Kidney capillary endothelial cell (primary cell): Measurements from ENCODE around the gene SGF29.

Experiments
- DNase-seq: peaks from one replicate; pipeline ENCODE4 v3.0.0-alpha.2; 2018; ENCODE audit warnings: low spot score

The SGF29 gene

GRCh38 chr16:28553776-28554633, at the start of gene SGF29:
TSS of gene SGF29 (plus strand) at chr16:28553920. CDS start at chr16:28581070, 27,150 bp downstream.
- peak; percentile 82 for DNase-seq

- no peak for DNase-seq
Observed at GRCh38 chr16:28504707-28505404, 48.9 kb upstream of the SGF29 start.

GRCh38 chr16:28505489-28506137, 48.1 kb upstream of the SGF29 start:
- DNase-seq: no peak

DNA sequence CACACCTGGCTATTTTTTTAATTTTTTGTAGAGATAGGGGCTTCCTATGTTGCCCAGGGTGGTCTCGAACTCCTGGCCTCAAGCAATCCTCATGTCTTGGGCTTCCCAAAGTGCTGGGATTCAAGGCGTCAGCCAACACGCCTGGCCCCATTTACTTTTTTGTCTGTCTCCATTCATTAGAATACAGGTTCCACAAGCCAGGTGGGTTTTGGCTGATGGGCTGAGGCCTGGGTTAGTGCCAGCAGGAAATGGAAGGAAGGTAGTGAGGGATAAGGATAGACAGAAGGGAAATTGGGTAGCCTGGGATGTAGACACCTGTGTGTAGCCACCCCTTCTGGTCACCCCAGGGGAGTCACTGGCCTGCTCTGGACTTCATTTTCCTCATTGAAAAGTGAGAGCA, 42.7 kb upstream of the SGF29 start:
- no peak for DNase-seq

GRCh38 chr16:28511801-28512789, 41.6 kb upstream of the SGF29 start:
- DNase-seq: no peak

GRCh38 chr16:28513484-28514181, 40.1 kb upstream of the SGF29 start:
- no peak for DNase-seq

GRCh38 chr16:28514246-28514645, 39.5 kb upstream of the SGF29 start:
- no peak for DNase-seq

- no peak for DNase-seq
Observed at GRCh38 chr16:28520672-28521071, 33.0 kb upstream of the SGF29 start.

- no peak for DNase-seq
Observed at GRCh38 chr16:28521436-28521835, 32.3 kb upstream of the SGF29 start.

DNA sequence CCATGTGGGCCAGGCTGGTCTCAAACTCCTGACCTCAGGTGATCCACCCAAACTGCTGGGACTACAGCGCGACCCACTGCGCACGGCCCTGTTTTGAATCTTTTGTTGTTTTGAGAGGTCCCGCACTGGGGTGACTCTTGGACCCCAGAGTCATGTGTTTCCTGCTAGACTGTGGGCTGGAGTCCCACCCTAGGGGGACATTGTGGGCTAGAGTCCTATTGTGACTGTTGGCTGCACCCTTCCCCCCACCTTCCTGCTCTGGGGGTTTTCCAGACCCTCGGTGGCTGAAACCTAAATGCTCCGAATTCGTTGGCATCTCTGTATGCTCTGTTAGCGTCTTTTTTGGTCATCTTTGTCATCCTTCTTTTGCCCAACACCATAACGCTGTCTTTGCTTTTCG, 30.9 kb upstream of the SGF29 start:
- no peak for DNase-seq

DNA sequence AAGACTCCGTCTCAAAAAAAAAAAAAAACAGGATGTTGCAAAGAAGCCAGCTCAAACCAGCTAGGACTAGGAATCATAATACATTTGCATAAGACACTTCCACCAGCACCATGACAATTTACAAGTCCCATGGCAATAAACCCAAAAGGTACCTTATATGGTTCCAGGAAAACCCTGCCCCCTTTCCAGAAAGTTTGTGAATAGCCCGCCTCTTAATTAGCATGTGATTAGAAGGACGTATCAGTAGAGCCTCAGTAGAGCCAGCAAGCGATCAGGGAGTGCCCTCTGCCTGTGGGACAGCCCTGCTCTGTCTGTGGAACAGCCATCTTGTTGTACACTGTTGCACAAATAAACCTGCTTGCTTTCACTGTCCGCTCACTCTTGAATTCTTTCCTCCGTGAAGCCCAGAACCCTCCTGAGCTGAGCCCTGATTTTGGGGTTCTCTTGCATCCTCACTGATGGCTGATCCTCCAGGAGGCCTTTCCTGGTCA, 29.0 kb upstream of the SGF29 start:
- no peak for DNase-seq

DNA sequence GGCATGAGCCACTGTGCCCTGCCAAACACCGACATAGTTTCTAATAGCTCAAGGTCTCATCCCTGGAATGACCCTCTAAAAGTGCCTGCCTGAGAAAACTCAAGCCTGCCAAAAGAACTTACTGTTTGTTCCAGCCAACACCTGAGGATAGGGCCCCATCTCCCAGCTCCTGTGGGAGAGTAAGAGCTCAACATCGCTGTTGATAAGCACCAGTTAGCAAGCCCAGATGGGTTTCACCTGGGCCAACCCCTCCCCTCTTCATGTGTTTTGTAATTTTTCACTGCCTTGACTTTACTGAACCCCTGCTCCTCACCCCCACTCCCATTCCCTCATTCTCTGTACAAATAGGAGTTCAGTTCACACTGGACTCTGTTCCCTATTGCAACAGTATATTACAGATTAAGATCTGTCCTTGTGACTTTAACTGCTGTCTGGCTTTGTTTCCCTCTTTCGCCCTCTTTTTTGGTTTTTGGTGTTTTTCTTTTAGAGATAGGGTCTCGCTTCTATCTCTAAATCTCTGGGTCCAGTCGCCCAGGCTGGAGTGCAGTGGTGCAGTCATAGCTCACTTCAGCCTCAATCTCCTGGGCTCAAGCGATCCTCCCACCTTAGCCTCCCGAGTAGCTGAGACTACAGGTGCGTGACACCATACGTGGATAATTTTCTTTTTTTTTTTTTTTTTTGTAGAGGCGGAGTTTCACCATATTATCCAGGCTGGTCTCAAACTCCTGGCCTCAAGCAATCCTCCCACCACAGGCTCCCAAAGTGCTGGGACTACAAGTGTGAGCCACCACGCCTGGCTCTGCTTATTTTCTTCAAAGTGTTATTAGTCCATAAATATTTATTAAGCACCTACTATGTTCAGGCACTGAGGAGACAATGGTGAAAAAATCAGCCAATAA, 27.3 kb upstream of the SGF29 start:
- no peak for DNase-seq

GRCh38 chr16:28527100-28527785, 26.5 kb upstream of the SGF29 start:
- DNase-seq: peak; percentile 46

DNA sequence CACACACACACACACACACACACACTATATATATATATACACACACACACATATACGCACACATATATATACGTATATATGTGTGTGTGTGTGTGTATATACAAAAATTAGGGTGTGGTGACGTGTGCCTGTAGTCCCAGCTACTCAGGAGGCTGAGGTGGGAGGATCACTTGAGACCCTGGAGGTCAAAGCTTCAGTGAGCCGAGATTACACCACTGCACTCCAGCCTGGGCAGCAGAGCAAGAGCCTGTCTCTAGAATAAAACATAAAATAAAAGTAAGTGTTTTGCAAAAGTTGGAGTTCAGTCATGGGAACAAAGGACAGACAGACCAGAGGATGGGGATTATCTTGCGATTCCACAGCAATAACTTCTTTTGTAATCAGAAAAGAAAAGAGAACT, 25.7 kb upstream of the SGF29 start:
- no peak for DNase-seq

DNA sequence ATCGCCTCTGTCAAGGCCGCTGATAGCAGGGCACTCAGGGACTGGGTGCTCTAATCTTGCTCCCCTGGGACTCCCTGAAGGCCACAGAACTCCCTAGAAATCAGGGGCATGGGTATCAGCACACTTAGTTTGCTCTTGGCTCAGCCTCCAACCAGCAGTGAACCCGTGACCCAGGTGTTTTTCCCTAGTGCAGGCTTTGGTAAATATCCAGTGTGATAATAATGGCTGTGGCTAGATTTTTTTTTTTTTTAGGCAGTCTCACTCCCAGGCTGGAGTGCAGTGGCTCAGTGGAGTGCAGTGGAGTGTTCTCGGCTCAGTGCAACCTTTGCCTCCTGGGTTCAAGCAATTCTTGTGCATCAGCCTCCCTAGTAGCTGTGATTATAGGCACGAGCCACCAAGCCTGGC, 25.3 kb upstream of the SGF29 start:
- DNase-seq: no peak

- DNase-seq: no peak
Observed at GRCh38 chr16:28529124-28529523, 24.6 kb upstream of the SGF29 start.

DNA sequence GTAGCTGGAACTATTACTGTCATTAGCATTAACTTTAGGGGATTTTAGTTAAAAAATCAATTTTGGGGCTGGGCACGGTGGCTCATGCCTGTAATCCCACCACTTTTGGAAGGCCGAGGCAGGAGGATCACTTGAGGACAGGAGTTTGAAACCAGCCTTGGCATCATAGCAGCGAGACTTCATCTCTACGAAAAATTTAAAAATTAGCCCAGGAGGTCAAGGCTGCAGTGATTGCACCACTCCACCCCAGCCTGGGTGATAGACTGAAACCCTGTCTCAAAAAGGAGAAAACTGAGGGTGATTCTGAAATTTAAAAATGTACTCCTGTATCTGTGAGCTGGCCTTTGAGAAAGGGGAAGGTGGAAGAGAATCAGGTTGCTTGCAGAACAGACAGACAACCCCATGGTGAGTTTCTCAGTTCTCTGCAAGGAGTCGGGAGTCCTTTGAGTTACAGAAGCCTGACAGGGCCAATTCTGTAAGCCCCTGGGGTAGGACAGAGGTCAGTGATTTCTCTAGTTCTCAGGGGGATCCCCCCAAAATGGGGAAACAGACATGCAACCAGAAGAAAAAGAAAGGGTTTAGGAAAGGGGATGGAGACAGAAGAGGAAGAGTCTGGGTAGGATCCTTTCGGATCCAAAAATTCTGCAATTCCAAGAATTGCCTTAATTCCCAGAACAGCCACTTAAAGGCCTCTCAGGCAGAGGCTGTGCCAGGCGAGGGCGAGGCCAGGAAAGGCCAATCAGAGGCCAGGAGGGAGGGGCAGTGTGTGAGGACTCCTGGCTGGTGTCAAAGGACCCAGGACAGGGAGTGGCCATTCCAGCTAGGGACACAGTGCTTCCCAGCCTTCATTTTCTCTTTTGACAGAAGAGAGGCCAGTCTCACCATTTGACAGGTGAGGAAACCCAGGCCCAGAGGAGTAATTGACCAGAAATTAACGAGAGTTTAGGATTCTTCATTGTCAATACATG, 21.7 kb upstream of the SGF29 start:
- no peak for DNase-seq
